GM21423 (cell line): Measurements from ENCODE around the gene TRIM49D1.
"Not testable (repeated sequence)": the region's sequence is repeated elsewhere in the genome, so short reads cannot be mapped to it uniquely, and the experiment has no call there.

Source experiments
- ATAC-seq: cut with Tn5 transposase; IDR thresholded peaks from one replicate; pipeline ENCODE4 v1.9.1; 2021; ENCODE audit warnings: mild to moderate bottlenecking, moderate library complexity; ENCODE audit not compliant: unreplicated experiment

The TRIM49D1 gene

GRCh38 chr11:89922195-89922660 is at the start of gene TRIM49D1:
TSS of gene TRIM49D1 (minus strand) at chr11:89922245. CDS start at chr11:89917710, 4,535 bp downstream.
- no peak for ATAC-seq

- ATAC-seq: not testable (repeated sequence)
Observed at GRCh38 chr11:89965737-89966136, 43.7 kb upstream of the TRIM49D1 start, which contains the start of gene TRIM64. TSS of gene TRIM64 (plus strand) at chr11:89966037. CDS start at chr11:89968504, 2,467 bp downstream.

GRCh38 chr11:89960833-89961232 is 38.8 kb upstream of the TRIM49D1 start:
- ATAC-seq: not testable (repeated sequence)

DNA sequence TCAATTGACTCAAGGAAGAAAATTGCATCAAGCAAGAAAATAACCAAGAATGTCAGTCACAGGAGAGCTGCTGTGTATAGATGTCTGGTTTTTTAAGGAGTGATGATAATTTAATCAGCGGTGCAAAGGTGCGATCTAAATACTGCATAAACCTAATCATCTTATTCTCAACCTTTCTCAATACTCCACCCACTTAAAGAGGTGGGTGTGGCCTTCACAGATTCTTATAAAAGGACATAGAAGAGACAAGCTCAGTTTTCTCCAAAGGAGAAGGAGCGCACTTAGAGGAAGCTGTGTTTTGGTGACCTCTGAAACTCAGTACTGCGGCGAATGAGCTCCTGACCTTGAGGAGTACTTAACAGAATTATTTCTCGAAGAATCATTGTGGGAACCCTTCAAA is 1.7 kb upstream of the TRIM49D1 start, which contains the start of gene TRIM49D2:
TRIM49D2 (plus strand) TSS at position 301 of the 400 bp plus-strand sequence. CDS start 2,698 bp downstream, outside the sequence.
- ATAC-seq: not testable (repeated sequence)

GRCh38 chr11:89900809-89901208 is 21.2 kb downstream of the TRIM49D1 start:
- not testable (repeated sequence) for ATAC-seq

GRCh38 chr11:89893245-89893644 is 28.8 kb downstream of the TRIM49D1 start:
- not testable (repeated sequence) for ATAC-seq

DNA sequence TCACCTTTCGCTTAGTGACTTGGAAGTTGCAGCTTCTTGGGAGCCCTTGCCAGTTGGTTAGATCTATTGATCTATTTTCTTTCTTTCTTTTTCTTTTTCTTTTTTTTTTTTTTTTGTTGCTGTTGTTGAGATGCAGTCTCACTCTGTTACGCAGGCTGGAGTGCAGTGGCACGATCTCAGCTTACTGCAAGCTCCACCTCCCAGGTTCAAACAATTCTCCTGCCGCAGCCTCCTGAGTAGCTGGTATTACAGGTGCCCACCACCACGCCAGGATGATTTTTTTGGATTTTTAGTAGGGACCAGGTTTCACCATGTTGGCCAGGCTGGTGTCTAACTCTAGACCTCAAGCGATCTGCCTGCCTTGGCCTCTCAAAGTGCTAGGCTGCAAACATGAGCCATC is 44.5 kb downstream of the TRIM49D1 start:
- ATAC-seq: not testable (repeated sequence)

- ATAC-seq: not testable (repeated sequence)
Observed at GRCh38 chr11:89872588-89872987, 49.5 kb downstream of the TRIM49D1 start.

GRCh38 chr11:89865223-89865622 is 56.8 kb downstream of the TRIM49D1 start:
- not testable (repeated sequence) for ATAC-seq

DNA sequence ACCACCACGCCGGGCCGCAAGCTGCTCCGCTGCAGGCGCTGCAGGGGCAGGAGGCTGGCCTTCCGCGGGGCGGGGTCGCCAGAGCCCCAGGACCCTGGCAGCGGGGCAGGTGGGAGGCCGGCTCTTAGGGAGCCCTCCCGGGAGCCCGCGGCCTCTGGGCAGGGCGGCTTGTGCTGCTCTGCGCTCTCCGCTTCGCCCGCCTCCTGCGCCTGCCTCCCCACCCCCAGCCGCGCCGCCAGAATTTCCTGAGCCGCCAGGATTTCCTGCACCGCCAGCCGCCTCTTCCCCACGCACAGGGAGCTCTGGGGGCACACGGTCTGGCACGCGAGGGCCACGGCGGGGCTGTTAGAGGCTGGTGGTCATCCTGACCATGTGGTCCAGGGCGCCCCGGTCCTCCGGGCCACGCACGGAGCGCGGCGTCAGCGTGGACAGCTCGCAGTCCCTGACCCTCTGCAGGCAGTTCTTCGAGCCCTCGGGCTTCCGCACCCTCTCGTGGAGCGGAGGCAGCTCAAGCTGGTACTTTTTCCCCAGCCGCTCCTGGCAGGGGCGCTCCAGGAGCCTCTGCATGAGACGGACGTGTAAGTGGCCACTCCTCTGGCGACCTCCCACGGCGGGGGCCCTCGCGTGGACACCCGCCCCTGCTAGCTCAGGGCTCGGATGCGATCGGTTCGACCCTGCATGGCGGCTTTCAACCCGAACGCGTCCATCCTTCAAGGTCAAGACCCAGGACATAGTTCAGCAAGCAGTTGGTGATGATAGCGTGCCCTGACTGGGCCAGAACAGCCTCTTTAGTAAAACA is 57.9 kb downstream of the TRIM49D1 start:
- ATAC-seq: not testable (repeated sequence)
